Smooth muscle cell (in vitro differentiated cells): ENCODE data around the gene ITPK1. TPM values are rescaled to one million over a fixed set of nuclear protein-coding genes. Genes with fewer than 3 reads are reported as not detected.

ENCODE experiments used
- DNase-seq: peaks from one replicate; lab custom pipeline; 2025; ENCODE audit not compliant: unreplicated experiment; lab: John Stamatoyannopoulos, UW
- H2AFZ ChIP-seq: fragments of 200-600 bp; sonication (generic); 2 replicates; pipeline ENCODE4 v1.6.0; 2016; ENCODE audit warnings: antibody characterized with exemption, low read depth, mild to moderate bottlenecking
- H3F3A ChIP-seq: fragments of 200-600 bp; sonication (generic); 2 replicates; pipeline ENCODE4 v1.6.0; 2017; ENCODE audit warnings: antibody characterized with exemption, low read depth
- H3K27ac ChIP-seq: fragments of 200-600 bp; sonication (generic); 2 replicates; pipeline ENCODE4 v1.5.1; 2016; ENCODE audit warnings: low read depth, mild to moderate bottlenecking
- H3K27me3 ChIP-seq: fragments of 200-600 bp; sonication (generic); 2 replicates; pipeline ENCODE4 v1.6.1; 2016; ENCODE audit warnings: low read depth, mild to moderate bottlenecking
- H3K36me3 ChIP-seq: fragments of 200-600 bp; sonication (generic); 2 replicates; pipeline ENCODE4 v1.5.1; 2016; ENCODE audit warnings: low read depth
- H3K4me1 ChIP-seq: fragments of 200-600 bp; sonication (generic); 2 replicates; pipeline ENCODE4 v1.5.1; 2016; ENCODE audit warnings: low read depth
- H3K4me2 ChIP-seq: fragments of 200-600 bp; sonication (generic); 2 replicates; pipeline ENCODE4 v1.6.0; 2016; ENCODE audit warnings: mild to moderate bottlenecking
- H3K4me3 ChIP-seq: fragments of 200-600 bp; sonication (generic); 2 replicates; pipeline ENCODE4 v1.5.1; 2016; ENCODE audit warnings: mild to moderate bottlenecking
- H3K79me2 ChIP-seq: fragments of 200-600 bp; sonication (generic); 2 replicates; pipeline ENCODE4 v1.6.0; 2016; ENCODE audit warnings: low read depth, mild to moderate bottlenecking
- H3K9ac ChIP-seq: fragments of 200-600 bp; sonication (generic); 2 replicates; pipeline ENCODE4 v1.6.0; 2016; ENCODE audit warnings: low read depth
- H3K9me3 ChIP-seq: fragments of 200-600 bp; sonication (generic); replicated peaks from 2 replicates; pipeline ENCODE4 v1.5.1; 2016; ENCODE audit warnings: low read depth
- H4K20me1 ChIP-seq: fragments of 200-600 bp; sonication (generic); 2 replicates; pipeline ENCODE4 v1.6.0; 2016; ENCODE audit warnings: low read depth
- WGBS: methylation state at CpG from one replicate; pipeline ENCODE4 v1.1.7; 2016; ENCODE audit warnings: low lambda C conversion rate; 5-methylcytosine and 5-hydroxymethylcytosine counted together
- polyA plus RNA-seq: library from polyadenylated mRNA; unstranded; fragments of >200 nt; fragmentation: Nextera tagmentation; extraction: Ambion mirVana; gene quantifications from 2 replicates; pipeline ENCODE4 v1.2.1, GENCODE V29; 2016
- total RNA-seq: library from RNA; depleted of rRNA; stranded (reverse); fragments of >200 nt; gene quantifications from 2 replicates; pipeline ENCODE4 v1.2.3, GENCODE V29; 2014
- TF ChIP-seq, protein P1 (sequence below): fragments of 200-600 bp; sonication (generic); IDR thresholded peaks from 2 replicates; pipeline ENCODE4 v1.5.1; 2017; ENCODE audit warnings: borderline replicate concordance, mild to moderate bottlenecking, antibody characterized with exemption; ENCODE audit not compliant: insufficient read depth, poor library complexity, severe bottlenecking

ITPK1 gene
- total and polyA plus RNA-seq, 2 experiments from 2014 or later = 9.2 to 14.2 TPM

- Histone ChIP-seq H3K36me3 (no peaks in the 10 kb centered on the region), H3K79me2 (peaks cover 31% of the 10 kb centered on the region), H2AFZ (no peak overlapping the region), H3K27ac (no peak overlapping the region), H3K9me3 (no peaks in the 10 kb centered on the region), H3K4me3 (no peak overlapping the region), H3K9ac (no peak overlapping the region), H3K4me2 (no peak overlapping the region), H3K4me1 (peaks cover 14% of the 10 kb centered on the region), H4K20me1 (peaks cover 56% of the 10 kb centered on the region), H3F3A (no peaks in the 10 kb centered on the region), H3K27me3 (no peaks in the 10 kb centered on the region)
- 93% methylated on average over 14 of the region's 14 CpGs for WGBS
- TF ChIP-seq, protein P1, sequence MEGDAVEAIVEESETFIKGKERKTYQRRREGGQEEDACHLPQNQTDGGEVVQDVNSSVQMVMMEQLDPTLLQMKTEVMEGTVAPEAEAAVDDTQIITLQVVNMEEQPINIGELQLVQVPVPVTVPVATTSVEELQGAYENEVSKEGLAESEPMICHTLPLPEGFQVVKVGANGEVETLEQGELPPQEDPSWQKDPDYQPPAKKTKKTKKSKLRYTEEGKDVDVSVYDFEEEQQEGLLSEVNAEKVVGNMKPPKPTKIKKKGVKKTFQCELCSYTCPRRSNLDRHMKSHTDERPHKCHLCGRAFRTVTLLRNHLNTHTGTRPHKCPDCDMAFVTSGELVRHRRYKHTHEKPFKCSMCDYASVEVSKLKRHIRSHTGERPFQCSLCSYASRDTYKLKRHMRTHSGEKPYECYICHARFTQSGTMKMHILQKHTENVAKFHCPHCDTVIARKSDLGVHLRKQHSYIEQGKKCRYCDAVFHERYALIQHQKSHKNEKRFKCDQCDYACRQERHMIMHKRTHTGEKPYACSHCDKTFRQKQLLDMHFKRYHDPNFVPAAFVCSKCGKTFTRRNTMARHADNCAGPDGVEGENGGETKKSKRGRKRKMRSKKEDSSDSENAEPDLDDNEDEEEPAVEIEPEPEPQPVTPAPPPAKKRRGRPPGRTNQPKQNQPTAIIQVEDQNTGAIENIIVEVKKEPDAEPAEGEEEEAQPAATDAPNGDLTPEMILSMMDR = no peak
- DNase-seq = no peak
Measured at GRCh38 chr14:93109572-93110481, 5.9 kb downstream of the ITPK1 start.

DNA sequence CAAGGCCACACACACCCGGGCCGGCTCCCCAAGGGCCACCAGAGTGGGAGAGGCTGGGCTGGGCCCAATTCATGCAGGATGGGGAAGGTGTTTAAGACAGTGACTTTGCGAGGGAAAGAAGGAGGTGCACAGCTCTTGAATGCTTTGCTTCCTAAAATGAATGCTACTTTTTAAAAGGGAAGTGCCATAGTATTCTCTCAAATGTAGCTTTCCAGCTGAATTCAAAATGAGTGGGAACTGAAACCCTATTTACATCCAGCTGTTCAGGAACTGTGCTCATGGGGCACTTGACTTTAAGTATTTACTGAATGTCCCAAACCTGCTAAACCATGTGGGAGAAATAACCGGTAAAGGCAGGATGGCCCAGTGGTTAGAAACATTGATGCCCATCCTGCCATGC lies 7.6 kb downstream of the ITPK1 start:
- DNase-seq = no peak
- WGBS = 90% methylated on average over 4 of the region's 4 CpGs
- TF ChIP-seq, protein P1 = no peak
- no peaks in the 10 kb centered on the region for H3K36me3 ChIP-seq
- no peak overlapping the region for H3K9ac ChIP-seq
- no peaks in the 10 kb centered on the region for H3F3A ChIP-seq
- no peaks in the 10 kb centered on the region for H3K9me3 ChIP-seq
- H4K20me1 ChIP-seq = peaks cover 50% of the 10 kb centered on the region
- H3K27me3 ChIP-seq = no peaks in the 10 kb centered on the region
- peaks cover 31% of the 10 kb centered on the region for H3K79me2 ChIP-seq
- no peak overlapping the region for H3K4me3 ChIP-seq
- no peak overlapping the region for H3K4me2 ChIP-seq
- H3K4me1 ChIP-seq = peaks cover 10% of the 10 kb centered on the region
- H2AFZ ChIP-seq = no peak overlapping the region
- H3K27ac ChIP-seq = no peak overlapping the region

- Histone ChIP-seq H4K20me1 (peaks cover 47% of the 10 kb centered on the region), H3K79me2 (peaks cover 31% of the 10 kb centered on the region), H3K36me3 (no peaks in the 10 kb centered on the region), H3K27ac (no peak overlapping the region), H2AFZ (no peak overlapping the region), H3K4me2 (no peak overlapping the region), H3K4me3 (no peak overlapping the region), H3F3A (no peaks in the 10 kb centered on the region), H3K4me1 (peaks cover 7% of the 10 kb centered on the region), H3K9ac (no peak overlapping the region), H3K9me3 (no peaks in the 10 kb centered on the region), H3K27me3 (no peaks in the 10 kb centered on the region)
- no peak for DNase-seq
- TF ChIP-seq, protein P1 = no peak
- WGBS = 95% methylated on average over 11 of the region's 11 CpGs
Measured at GRCh38 chr14:93107453-93107852, 8.3 kb downstream of the ITPK1 start.
